HG02885 (cell line): ENCODE data around the gene SLC7A11.
A peak's percentile ranks its signal among the peaks of the same experiment; 100 is the strongest.
"Not testable (repeated sequence)": the region's sequence is repeated elsewhere in the genome, so short reads cannot be mapped to it uniquely, and the experiment has no call there.

Experiments used
- ATAC-seq: cut with Tn5 transposase; IDR thresholded peaks from one replicate; pipeline ENCODE4 v1.9.1; 2021; ENCODE audit warnings: mild to moderate bottlenecking; ENCODE audit not compliant: unreplicated experiment, poor library complexity

Gene SLC7A11

DNA sequence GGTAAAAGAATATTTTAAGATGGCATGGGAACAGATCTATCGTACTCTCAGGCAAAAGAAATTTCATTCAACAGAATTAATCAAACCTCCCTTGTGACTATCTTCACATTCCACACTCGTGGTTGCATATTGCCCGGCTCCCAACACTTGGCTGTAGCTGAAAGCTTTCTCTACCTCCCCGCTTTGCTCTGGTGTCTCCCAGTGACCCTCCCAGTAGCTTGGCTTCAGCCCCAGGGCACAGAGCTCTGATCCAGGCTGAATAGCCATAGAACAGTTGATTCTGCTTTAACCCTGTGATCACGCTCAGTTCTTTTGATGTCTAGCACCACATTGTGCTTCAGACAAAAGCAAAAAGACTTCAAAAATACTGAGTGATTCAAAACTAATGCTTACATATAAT, 24.6 kb downstream of the SLC7A11 start:
- no peak for ATAC-seq

DNA sequence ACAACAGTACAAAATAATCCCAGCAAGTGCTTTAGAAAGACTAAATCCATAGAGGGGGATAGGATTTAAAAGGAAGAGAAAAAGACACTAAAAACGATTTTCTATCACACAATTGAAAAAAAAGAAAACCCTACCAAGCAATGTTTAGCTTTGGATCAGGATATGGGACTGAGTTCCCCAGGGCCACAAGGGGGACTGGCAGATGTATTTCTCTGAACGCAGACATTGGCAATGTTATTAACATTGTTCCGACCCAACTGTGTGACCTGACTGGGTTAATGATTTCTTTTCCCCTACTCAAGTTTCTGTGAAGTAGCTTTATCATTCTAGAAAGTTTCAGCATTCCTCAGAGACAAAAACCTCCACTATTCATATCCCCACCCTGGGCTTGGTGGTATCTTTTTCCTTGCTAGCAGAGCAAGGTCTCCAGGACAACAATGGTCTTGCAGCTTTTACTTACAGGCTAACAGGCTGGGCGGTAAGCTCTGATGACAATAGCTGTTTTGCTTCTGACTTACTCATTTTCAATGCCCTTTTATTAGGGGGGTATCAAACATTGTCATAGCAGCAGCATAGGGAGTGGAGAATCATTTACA, 25.8 kb downstream of the SLC7A11 start:
- ATAC-seq, result no peak

- not testable (repeated sequence) for ATAC-seq
Measured at GRCh38 chr4:138210576-138210975, 31.6 kb downstream of the SLC7A11 start.

DNA sequence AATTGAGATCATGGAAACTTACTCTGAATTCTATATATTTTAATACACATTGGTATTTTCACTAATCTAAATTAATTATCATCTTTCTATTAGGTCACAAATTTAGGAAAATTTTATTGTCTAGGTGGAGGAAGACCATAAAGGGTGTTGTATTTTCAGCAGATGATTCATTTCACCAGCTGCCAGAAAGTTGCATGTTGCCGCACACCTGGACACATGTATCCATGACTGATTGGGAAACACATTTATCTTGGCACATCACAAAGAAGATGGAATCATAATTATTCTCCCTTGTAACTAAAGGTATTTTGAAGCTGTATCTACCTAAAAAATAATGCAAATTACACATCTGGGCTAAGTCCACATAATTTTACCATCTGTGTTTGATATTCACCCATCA, 33.1 kb downstream of the SLC7A11 start:
- ATAC-seq, result no peak

- no peak for ATAC-seq
Measured at GRCh38 chr4:138205531-138206233, 36.5 kb downstream of the SLC7A11 start.

- ATAC-seq, result no peak
Measured at GRCh38 chr4:138204507-138204906, 37.6 kb downstream of the SLC7A11 start.

DNA sequence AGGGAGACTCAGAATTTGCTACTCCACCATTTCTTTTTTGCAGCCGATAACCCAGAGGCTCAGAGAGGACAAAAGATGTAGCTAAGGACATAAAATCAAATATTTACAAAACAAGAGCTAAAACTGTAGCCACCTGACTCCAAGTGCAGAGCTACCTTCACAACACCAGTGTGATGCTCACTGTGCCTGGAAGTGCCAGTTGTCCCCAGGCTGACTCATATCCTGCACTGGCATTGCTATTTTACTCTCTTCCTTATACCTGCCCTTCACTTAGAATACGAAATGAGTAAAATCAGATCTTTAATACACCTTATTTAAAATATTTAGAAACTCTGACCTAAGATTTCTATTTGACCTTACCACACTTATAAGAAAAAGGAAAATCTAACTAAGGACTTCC, 39.5 kb downstream of the SLC7A11 start:
- ATAC-seq, result no peak

DNA sequence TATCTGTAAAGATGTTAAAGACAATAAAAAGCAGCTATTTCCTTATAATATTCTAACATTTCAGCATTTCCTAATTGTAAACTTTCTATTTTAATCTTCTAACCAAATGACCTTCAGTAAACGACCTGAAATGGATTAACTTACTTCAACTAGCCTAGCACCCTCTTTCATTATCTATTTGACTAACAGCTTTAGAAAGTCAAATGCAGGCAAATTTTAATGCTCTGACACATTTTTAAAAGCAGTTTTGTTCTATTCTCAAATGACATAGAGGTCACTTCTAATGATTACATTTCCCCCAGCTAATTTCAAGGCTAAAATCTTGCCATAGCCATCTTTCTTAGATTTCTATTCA, 41.9 kb downstream of the SLC7A11 start:
- peak; percentile 45 for ATAC-seq

GRCh38 chr4:138199568-138200235, 42.4 kb downstream of the SLC7A11 start:
- peak; percentile 75 for ATAC-seq

DNA sequence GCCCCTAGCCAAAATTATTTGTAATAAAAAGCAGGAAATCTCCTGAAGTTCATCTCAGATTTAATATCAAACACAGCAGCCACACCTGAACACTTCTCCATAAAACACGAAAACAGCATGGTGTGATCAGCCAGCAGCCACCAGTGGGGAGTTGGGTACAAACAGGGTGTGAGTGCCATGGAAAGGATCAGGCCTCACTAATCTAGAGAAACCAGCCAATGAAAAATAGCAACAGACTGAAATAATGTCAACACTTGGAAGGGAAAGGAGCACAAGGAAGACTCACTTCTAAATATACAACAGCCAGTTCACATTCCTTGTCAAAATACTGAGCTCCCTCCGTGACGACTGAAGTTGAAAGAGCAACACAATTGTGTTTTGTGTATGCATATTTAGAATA, 46.0 kb downstream of the SLC7A11 start:
- no peak for ATAC-seq

GRCh38 chr4:138193963-138194362, 48.2 kb downstream of the SLC7A11 start:
- no peak for ATAC-seq

GRCh38 chr4:138192113-138192512, 50.0 kb downstream of the SLC7A11 start:
- ATAC-seq, result peak; percentile 35

GRCh38 chr4:138190452-138190858, 51.7 kb downstream of the SLC7A11 start:
- ATAC-seq, result peak; percentile 99

DNA sequence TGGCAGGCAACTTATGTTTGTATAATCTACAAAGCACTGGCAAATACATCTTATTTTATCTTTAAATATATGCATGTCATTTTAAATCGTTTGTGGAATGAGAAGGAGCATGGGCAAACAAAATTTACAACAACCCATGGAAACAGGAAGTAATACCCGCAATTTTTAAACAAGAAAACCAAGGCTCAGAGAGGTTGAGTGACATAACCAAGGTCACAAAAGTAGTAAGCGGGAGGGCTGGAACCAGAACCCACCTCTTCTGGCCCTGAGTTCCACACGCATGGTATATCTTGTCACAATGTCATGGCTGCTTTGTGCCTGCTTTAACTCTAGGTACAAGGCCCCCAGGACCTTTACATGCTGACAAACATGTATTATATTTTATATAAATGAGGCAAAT, 52.9 kb downstream of the SLC7A11 start:
- no peak for ATAC-seq

GRCh38 chr4:138188406-138189084, 53.6 kb downstream of the SLC7A11 start:
- ATAC-seq, result no peak

DNA sequence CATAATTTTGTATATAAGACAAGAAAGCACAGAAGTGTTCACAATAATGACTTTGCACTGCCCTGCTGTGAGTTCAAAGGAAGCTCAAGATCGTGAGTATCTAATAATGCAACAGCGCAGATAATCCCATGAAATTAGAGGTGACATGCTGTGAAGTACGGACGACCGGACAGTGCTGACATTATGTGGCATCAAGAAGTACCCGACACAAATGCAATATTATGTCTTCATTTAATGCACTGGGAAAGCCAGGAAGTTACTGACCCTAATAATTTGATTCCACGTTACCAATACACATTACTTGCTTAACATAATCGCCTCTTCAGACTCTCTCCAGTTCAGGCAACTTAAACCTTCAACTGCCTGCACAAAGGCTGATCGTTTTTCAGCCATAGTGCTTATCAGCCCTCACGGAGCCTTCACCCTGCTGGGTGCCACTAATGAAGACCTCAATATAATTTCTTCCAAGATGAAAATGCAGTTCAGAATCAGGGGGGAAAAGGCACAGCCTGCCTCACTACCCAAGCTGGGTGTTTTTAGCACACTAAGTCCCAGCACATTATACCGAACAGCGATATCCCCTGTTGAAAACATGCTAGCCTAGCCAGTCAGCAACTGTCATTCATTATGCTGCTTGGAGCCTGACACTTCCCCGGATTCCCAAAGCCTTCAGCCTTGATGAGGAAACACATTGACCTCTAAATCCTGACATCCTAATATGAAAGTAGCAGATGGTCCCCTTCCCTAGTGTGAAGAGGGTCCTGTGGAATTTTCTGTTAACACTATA, 56.1 kb downstream of the SLC7A11 start:
- ATAC-seq, result no peak

DNA sequence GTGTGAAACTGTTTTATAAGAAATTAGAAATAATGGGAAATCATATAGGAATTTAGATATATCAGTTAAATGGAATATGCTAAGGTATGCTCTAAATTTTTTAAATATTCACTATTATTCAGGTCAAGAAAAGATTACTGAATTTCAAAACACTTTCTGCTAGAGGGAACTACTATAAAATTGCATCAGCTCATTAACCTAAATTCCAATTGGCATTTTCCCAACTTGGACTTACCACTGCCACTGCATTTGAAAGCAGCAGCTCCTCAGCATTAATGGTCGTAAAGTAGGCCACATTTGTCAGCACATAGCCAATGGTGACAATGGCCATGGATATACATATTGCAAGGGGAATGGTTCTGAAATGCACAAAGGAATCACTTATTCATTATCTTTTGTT, 57.3 kb downstream of the SLC7A11 start:
- no peak for ATAC-seq

DNA sequence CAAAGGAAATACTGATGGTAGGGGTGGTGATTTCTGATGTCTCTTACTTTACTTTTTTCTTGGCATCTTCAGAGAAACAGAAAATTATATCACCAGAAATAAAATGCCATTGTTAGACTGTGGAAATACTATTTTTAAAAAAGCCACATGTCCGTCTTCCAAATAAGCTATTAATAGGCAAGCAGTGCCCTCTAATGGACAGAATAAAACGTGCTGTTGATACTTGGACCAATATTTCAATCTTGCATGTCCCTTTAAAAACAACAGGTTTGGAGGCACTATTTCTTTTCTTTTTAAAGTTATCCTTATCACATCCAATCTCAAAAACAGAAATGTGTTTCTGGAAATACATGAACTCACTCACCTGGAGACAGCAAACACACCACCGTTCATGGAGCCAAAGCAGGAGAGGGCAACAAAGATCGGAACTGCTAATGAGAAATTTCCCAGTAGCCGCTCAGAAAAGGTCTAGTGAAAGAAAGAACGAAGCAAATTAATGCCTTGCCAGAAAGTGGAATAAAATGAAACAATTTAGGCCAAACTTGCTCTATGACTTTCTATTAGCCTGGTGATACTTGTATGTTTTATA, 59.2 kb downstream of the SLC7A11 start:
- ATAC-seq, result no peak

- no peak for ATAC-seq
Measured at GRCh38 chr4:138181287-138181686, 60.9 kb downstream of the SLC7A11 start.

DNA sequence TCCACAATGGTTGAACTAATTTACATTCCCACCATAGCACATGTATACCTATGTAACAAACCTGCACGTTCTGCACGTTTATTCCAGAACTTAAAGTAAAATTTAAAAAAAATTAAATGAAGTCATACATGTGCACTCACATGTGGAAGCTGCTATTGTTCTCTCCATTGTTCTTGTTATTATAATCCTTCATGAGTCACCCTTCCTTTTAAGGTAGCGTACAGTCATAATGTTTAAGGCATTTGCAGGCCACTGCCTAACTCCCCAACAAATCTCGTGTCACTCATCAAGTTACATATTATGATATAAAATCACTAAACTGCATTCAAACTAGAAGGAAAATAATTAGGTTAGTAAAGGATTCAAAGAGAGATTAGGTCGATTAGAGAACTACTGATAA, 63.6 kb downstream of the SLC7A11 start:
- ATAC-seq, result no peak
